Stimulated activated CD8-positive, alpha-beta memory T cell treated with anti-CD3 and anti-CD28 coated beads, Interleukin-7, amount 100 ng/mL, for 48 hours (primary cell): ENCODE results near the gene VPS50.
"Not testable (repeated sequence)": the region's sequence is repeated elsewhere in the genome, so short reads cannot be mapped to it uniquely, and the experiment has no call there.

Source experiments
- DNase-seq, 2 donors: peaks; one replicate each; pipeline ENCODE4 v3.0.0-alpha.2; 2020; ENCODE audit warnings: low read depth in 1 of 2; ENCODE audit errors: extremely low read depth in 1 of 2

Gene VPS50

DNA sequence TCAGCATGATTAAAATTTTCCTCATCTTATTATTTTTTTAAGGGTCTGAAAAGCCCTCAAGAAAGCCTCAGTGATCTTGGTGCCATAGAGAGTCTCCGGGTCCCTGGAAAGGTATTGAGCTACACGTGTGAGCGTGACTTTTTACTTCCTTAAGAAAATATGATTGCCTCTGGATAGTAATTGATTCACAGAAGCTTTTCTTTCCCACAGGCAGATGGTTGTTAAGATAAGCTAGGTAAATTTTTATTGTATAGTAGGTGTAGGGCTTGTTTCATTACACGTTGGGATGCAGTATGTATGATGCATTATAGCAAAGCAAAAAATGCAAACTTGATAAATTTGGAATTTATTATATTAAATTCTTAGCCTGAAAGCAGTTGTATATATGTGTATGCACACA, 7.7 kb downstream of the VPS50 start:
- DNase-seq: no peak

DNA sequence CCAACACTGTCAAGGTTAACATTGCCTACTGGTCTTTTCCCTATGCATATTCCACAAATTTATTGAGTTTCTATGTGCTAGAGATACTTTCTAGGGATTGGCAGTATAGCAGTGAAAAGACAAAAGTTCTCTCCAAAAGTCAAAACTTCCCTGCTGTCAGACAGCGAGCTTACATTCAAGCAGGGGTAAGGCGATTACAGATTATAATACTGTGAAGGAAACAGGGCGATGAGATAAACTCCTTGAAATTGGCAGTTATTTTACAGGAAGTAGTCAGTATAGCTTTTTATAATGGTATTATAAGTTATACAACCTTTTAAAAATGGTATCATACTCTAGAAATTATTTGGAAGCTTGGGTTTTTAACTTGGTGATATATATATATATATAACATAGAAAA, 9.9 kb downstream of the VPS50 start:
- DNase-seq: no peak

DNA sequence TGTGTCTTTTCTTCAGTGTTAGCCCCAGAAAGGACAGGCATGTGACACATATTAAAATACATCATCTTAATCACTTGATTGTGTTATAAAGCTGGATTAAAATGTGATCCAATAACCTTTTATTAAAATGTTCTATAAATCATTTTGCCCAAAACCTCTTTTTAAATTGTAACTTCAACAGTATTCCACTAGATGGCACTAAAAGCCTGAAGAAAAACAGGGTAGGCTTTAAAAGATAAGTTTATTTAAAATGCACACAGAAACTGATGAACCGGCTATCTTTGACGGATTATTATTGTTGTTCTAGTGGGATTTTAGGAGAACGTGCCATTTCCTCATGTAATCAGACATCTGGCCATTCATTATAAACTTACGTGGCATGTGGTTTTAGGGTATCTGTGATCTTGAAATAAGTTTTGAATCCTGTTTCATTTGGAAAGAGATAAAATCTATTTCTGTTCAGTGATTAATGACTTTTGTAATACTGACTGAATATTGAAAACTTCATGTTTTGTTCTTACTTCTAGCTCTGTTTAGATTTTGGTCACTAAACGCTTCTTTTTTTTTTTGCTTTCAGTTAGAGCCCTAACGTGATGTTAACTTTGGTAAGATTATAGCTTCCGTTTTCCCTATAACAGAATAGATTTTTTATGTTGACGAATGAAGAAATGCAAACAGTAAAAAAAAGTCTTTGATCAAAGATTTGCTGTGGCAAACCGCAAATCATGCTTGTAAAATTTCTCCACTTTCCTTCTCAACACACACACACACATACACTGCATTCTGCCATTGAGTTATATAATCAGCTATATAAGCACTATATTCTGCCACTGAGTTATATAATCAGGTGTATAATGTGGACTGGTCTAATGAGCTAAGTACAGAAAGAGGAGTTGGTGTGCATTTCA, 13.6 kb downstream of the VPS50 start:
- DNase-seq: no peak

DNA sequence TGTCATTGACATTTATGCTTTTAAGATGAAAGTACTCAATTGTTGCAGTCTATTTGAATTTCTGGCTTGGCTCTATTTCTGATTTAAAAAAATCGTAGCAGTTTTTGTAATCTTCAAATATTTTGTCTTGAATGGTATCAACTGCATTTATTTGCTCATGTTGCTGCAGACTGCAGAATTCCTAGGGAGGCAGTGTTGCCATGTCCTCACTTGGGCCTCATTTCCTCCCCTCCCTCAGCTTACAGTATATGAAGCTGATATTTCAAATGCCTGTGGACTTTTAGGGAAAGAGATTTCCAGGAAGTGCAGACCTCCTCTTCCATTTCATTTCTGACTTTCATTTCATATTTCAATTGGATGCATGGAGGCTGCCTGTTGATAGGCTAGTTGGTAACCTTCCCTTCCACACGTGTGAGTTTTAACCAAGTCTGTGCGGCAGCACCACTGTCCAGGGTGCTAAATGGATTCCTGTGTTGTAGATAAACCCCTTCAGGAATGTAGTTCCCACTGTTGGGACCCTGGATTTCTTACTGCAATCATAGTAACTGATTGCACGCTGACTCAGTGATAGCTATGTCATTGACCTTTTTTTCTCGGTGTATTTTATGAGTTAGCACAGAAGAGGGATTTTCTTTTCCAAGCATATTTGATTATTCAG, 17.5 kb downstream of the VPS50 start:
- DNase-seq: no peak

DNA sequence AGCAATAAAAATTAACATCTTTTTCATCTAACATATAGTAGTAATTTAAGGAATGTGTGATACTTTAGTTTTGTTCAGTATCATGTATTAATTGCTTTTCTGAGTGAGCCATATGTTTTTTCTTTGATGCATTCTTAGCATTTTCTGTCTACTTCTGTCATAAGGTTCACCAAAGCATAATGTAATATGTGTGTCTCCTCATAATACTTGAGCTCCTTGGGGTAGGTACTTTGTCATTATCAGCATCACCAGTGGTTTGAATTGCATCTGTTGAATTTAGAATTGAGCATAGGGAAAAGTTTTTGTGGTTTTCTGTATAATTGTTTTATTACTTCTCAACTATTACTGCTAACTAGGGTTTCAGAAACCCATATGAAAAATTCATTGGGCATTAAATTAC, 26.5 kb downstream of the VPS50 start:
- DNase-seq: no peak

DNA sequence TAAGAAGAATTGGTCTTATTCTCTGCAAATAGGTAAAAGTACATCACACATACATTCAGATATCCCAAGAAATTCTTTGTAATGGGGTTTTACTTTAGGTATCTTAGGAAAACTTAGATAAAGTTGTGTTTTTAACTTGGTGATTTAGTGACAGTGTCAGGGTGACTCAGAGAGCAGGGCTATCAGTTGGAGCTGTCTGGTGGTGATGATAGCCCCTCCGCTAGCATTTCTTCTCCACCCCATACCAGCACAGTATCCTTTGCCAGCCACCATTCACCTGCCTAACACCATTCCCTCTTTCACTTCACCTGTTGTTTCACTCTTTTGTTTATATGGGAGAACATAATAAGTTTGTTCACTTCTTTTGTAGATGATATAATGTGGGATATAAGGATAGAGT, 30.4 kb downstream of the VPS50 start:
- DNase-seq: no peak

DNA sequence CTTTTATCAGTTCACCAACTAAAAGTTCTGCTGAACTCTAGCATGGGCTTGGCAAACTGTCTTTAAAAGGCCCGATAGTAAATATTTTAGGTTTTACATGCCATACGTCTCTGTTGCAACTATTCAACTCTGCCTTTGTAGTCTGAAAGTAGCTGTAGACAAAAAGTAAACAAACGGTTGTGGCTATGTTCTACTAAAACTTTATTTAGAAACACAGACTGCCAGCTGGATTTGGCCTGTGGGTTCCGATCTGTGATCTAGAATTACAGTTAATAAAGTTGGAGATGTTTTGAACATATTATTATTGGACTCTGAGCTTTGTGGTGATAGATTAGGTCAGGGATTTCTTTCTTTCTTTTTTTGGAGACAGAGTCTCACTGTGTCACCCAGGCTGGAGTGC, 33.1 kb downstream of the VPS50 start:
- DNase-seq: no peak

DNA sequence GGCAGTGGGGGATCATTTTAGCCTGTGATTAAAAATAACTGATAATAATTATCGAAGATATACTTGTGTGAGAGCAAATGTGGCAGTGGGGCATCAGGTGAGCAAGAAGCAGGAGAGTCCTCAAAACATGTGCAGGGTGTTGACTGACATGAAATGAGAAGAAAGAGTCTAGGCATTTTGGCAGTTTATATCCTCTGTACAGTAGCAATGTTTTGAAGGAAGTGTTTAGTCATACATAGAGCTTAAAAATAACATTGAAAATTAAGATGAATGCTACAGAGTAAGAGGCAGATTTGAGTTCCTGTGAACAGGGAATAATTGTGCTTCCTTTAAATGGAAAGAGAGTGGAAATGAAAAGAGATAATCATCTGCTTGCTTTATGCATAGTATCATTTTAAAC, 47.4 kb downstream of the VPS50 start:
- no peak for DNase-seq

DNA sequence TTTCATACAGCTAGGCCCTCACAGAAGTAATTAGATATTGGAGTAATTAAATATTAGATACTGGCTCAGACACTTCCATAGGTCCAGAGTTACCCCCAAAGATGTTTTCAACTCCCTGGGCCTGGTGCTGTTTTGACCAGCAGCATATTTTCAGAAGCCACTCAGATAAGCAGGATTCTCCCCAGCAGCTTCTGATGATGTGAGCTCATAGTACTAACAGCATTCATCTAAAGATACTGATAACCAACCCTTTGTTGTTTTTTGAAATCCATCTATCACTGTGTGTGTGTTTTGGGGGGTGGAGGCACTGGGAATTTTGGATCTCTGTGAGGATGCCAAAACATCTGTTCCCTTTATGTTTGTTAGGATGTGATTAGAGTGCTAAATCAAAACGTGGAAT, 52.7 kb downstream of the VPS50 start:
- no peak for DNase-seq

DNA sequence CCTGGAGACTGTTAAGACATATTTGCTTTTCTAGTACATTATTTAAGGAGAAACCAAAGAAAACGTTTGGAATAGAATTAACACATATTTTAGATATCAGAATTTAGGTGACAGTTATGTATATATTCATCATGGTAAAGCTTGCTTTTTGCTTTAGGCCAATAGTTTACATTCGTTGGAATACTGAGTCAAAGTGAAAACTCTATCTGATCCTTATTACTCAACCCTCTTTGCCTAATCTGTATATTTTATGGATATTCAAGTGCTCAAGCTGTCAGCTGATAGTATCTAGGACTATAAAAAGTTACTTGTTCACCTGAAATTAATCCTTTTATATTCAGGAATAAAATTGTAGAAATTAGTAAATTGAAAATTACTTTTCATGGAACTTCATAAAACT, 61.1 kb downstream of the VPS50 start:
- DNase-seq: no peak

DNA sequence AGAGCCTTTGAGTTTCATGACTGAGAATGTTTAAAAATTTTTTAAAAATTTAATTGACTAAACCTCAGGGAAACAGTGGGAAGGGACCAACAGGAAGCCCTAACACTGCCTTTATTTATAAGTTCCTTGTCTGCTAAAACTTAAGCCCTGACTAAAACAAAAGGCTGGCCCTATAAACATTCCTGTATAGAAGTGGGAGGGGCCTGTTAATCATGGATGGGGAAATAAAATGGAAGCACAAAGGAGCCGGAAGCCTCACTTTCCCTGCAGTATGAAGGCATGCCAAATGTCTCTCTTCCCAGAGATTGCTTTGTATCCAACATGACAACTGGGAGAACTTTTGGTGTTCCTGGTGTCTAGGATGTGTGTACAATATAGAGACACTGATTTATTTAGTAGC, 66.0 kb downstream of the VPS50 start:
- DNase-seq: no peak

DNA sequence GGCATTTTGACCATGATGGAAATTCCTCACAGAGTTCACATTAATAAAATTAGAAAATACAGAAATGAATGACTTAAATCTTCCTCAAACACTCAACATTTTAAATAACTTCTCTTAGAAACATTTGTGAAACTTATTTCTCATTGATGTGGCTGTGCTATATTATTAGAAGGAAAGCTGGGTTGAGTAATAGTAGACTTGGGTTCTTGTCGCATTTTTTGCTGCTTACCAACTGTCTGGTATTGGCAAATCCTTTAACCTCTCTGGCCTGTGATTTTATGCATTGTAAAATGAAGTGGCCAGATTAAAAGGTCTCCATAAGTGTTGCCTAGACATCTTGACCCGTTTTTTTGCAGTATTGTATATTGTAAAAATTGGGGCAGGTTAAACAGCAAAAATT, 66.5 kb downstream of the VPS50 start:
- no peak for DNase-seq

DNA sequence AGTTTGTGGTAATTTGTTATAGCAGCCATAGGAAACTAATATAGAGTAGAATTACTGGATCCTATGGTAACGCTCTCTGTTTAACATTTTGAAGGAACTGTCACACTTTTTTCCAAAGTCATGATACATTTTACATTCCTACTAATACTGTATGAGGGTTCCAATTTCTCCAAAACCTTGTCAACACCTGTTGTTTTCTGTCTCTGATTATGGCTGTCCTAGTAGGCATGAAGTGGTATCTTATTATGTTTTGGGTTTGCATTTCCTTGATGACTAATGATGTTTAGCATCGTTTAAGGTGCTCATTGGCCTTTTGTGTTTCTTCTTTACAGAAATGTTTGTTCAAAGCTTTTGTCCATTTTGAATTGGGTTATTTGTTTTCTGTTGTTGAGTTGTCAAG, 69.6 kb downstream of the VPS50 start:
- DNase-seq: no peak

DNA sequence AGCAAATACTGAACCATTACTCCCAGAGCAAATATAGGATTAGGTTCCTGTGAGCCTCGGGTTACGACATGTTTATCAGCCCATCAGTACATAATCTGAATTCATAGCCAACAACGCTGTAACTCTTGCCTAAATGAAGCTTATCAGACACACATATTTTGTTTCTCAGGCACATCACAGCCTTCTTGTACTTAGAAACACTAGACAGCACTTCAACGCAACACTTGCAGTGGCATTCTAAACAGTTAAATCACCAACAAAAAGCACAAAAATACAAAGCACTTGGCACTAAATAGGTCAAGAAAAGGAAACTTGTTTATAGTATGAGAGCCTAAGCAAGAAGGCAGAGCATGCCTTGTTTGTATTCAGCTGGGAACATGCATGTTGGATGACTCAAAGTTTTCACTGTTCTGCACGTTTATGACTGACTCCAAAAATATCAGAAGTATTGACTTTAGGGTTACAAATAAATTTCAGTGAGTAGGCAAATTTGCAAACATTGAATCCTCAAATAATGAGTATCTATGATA, 75.0 kb downstream of the VPS50 start:
- no peak for DNase-seq

DNA sequence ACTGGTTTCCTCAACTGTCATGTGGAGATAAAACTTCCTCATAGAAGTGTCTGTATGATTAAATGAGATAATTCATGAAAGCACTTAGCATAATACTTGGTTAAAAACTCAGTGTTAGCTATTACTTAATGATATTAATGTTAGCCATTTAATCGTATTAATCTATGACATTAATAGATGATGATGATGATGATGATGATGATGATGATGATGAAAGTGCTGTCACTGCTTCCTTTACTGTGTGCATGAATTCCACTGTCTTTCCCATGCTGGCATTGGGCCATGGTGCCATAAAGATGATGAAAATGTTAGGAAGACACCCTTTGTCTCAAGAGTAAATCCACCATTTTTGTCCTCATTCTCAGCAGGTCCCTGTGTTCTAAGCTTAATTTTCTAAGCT, 75.8 kb downstream of the VPS50 start:
- no peak for DNase-seq

DNA sequence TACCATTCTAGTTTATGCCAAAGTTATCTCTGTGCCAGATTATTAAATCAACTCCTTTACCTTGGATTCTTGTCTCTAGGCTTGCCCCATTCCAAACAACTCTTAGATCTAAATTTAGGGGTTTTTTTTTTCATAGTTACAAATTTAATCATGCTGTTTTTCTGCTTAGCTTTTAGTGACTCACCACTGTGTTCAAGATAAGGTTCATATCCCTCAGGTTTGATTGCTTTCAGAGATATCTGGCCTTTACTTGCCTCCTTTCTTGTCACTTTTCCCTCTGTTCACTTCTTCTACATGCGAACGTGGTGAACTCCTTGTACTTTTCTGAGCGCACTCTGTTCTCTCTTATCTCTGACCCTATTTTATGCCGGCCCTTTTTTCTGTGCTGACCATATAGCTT, 78.2 kb downstream of the VPS50 start:
- no peak for DNase-seq

DNA sequence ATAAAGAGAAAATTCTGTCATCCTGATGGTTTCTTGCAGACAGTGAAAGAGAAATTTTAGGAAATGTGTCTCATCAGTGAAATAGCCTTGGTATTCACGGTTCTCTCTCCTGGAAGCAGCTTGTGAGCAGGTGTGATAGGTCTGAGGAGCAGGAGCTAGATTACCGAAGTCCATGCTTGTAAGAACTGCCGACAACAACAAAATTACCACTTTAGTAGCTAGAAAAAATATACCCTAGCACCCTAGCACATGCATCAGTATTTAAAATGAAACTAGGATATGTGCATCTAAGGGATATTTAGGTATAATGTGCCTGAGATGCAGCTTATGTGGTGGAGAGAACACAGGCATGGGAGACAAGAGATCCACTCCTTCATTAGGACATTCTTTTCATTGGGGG, 82.3 kb downstream of the VPS50 start:
- no peak for DNase-seq

DNA sequence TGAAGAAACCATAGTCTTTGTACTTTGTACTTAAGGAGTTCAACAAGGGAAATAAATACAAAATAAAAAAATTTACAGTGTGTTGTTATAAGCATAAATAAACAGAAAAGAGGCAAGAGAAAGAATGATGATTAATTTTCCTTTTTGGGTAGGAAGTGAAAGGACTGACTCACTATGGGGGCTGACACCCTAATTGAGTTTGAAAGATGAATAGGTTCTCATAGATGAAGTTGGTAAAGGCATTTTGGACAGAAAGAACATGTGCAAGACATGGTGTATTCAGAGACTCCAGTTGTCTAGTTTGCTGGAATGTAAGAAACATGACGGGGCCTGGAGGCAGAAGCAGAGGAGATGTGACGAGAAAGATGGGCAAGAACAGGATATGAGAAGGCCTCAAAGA, 83.7 kb downstream of the VPS50 start:
- DNase-seq: no peak

DNA sequence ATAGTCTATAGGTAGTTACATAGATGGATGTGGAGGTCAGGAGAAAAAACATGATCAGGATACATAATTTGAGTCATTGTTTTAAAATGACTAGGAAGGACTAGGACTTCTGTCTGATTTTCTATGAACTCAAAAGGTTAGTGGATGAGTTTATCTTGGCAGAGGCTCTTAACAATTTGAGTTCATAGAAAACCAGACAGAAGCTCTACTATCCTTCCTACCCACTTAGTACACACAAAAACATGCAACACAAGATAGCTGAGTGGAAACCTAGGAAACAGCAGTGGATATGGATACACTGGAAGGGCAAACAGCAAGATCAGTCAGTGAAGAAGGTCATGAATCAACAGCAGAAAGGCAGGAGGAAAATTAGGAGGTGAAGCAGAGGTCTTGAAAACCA, 84.6 kb downstream of the VPS50 start:
- no peak for DNase-seq

DNA sequence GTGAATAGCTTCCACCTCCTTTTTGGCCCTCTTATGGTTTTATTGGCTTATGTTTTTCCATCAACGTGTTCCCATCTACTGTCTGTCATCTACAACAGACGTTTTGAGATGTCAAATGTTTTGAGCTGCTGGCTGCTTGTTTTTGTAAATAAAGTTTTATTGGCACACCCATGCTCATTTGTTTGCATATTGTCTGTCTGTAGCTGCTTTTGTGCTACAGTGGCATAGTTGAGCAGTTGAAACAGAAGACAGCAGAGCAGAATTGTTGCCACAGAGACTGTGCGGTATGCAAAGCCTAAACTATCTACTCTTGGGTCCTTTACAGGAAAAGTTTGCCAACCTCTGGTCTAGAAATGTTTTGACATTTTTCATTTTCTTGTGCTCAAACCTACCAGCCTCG, 88.7 kb downstream of the VPS50 start:
- no peak for DNase-seq

DNA sequence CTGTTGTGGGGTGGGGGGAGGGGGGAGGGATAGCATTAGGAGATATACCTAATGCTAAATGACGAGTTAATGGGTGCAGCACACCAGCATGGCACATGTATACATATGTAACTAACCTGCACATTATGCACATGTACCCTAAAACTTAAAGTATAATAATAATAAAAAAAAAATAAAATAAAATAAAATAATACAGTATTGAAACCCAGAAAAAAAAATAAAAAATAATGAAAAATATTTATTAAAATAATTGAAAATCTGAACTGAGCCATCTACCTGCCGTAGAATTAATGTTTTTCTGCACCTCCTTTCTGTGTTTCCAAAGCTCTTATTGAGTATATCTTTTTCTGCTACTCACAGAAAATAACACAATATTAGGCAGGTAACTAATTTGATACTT, 94.1 kb downstream of the VPS50 start:
- DNase-seq: not testable (repeated sequence)

DNA sequence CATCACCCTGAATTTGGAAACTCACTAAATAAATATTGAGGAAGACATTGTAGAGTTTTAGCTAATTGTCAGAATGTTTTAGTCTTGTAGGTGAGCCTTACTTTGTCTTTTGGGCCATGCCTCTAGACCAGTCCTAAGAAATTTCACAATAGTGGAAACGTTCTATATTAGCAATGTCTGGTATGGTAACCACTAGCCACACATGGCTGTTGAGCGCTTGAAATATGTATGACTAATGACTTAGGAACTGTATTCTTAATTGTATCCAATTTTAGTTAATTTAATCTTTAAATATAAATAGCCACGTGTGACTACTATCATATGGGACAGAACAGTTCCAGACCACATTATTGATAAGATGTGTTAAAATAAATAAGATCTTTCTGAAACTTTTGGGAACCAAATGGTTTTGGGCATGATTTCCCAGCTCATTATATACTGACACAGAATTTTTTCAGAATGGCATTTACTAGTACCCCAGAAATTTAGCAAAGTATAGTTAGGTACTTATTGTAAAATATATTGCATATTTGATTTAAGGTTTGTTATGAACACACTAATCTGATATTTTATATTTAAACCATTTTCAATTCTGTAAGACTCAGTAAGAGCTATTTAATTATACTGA, 95.0 kb downstream of the VPS50 start:
- no peak for DNase-seq
